Astrocyte (in vitro differentiated cells and primary cell): Measurements from ENCODE around the gene TMEM151A. TPM values are rescaled to one million over a fixed set of nuclear protein-coding genes. Genes with fewer than 3 reads are reported as not detected.
A peak's percentile ranks its signal among the peaks of the same experiment; 100 is the strongest.

Experiments used
- DNase-seq: peaks from one replicate; pipeline ENCODE4 v3.0.0-alpha.2; 2010; ENCODE audit warnings: low read depth
- FAIRE-seq: peaks from 2 replicates; lab custom pipeline; 2011; peaks lifted over from hg19 to GRCh38; lab: Jason Lieb, UNC
- H2AFZ ChIP-seq: 2 replicates; pipeline ENCODE4 v1.6.0; 2012; ENCODE audit warnings: low read depth, low read length, inconsistent platforms
- H3K27ac ChIP-seq: 2 replicates; pipeline ENCODE4 v1.5.1; 2011; ENCODE audit warnings: low read depth, low read length, inconsistent platforms
- H3K27me3 ChIP-seq: 2 replicates; pipeline ENCODE4 v1.6.0; 2011; ENCODE audit warnings: low read length, inconsistent platforms; ENCODE audit not compliant: insufficient read depth
- H3K36me3 ChIP-seq: 2 replicates; pipeline ENCODE4 v1.5.1; 2011; ENCODE audit warnings: low read length, inconsistent platforms; ENCODE audit not compliant: insufficient read depth
- H3K4me1 ChIP-seq: 2 replicates; pipeline ENCODE4 v1.5.1; 2011; ENCODE audit warnings: low read length, inconsistent platforms; ENCODE audit not compliant: insufficient read depth
- H3K4me2 ChIP-seq: 2 replicates; pipeline ENCODE4 v1.6.0; 2012; ENCODE audit warnings: low read length, inconsistent platforms
- H3K4me3 ChIP-seq: 2 replicates; pipeline ENCODE4 v1.5.1; 2011; ENCODE audit warnings: low read depth, mild to moderate bottlenecking, low read length, inconsistent platforms; ENCODE audit not compliant: insufficient read depth
- H3K79me2 ChIP-seq: 2 replicates; pipeline ENCODE4 v1.6.0; 2012; ENCODE audit warnings: mild to moderate bottlenecking, low read length, inconsistent platforms; ENCODE audit not compliant: insufficient read depth
- H3K9ac ChIP-seq: 2 replicates; pipeline ENCODE4 v1.6.0; 2012; ENCODE audit warnings: mild to moderate bottlenecking, low read length, inconsistent platforms
- H3K9me3 ChIP-seq: 2 replicates; pipeline ENCODE4 v1.5.1; 2012; ENCODE audit warnings: low read depth, mild to moderate bottlenecking, low read length, inconsistent platforms; ENCODE audit not compliant: insufficient read depth
- H4K20me1 ChIP-seq: 2 replicates; pipeline ENCODE4 v1.6.0; 2012; ENCODE audit warnings: low read length, inconsistent platforms; ENCODE audit not compliant: insufficient read depth
- H3K27ac Mint-ChIP-seq: one replicate; pipeline ENCODE4 v1.8.0; 2021; ENCODE audit warnings: mild to moderate bottlenecking, mixed read lengths; ENCODE audit not compliant: unreplicated experiment
- H3K27me3 Mint-ChIP-seq: one replicate; pipeline ENCODE4 v1.8.0; 2021; ENCODE audit warnings: low read depth, mixed read lengths; ENCODE audit not compliant: unreplicated experiment
- H3K36me3 Mint-ChIP-seq: one replicate; pipeline ENCODE4 v1.8.0; 2021; ENCODE audit warnings: low read depth, mixed read lengths; ENCODE audit not compliant: unreplicated experiment
- H3K4me1 Mint-ChIP-seq: one replicate; pipeline ENCODE4 v1.8.0; 2021; ENCODE audit warnings: low read depth, mixed read lengths; ENCODE audit not compliant: unreplicated experiment
- H3K4me3 Mint-ChIP-seq: one replicate; pipeline ENCODE4 v1.8.0; 2021; ENCODE audit warnings: mild to moderate bottlenecking, moderate library complexity, mixed read lengths; ENCODE audit not compliant: unreplicated experiment
- H3K9me3 Mint-ChIP-seq: one replicate; pipeline ENCODE4 v1.8.0; 2021; ENCODE audit warnings: mild to moderate bottlenecking, mixed read lengths; ENCODE audit not compliant: unreplicated experiment
- EZH2 ChIP-seq: IDR thresholded peaks from 2 replicates; pipeline ENCODE4 v1.6.1; 2012; ENCODE audit warnings: mild to moderate bottlenecking, low read length, inconsistent platforms; ENCODE audit not compliant: insufficient read depth
- total RNA-seq: library from RNA; stranded (reverse); gene quantifications from 2 replicates; pipeline ENCODE4 v1.2.1, GENCODE V29; 2021
- TF ChIP-seq, protein P1 (sequence below): IDR thresholded peaks from 2 replicates; pipeline ENCODE4 v1.5.1; 2011; ENCODE audit warnings: low read depth, mild to moderate bottlenecking, inconsistent platforms, low read length, moderate library complexity; ENCODE audit not compliant: insufficient read depth

Gene TMEM151A
- total RNA-seq, 1 donor from 2014 or later = 2.0 TPM

GRCh38 chr11:66264914-66265313 is 26.8 kb upstream of the TMEM151A start:
- H3K9me3 Mint-ChIP-seq = no peaks in the 10 kb centered on the region
- Histone ChIP-seq H3K27ac (no peak overlapping the region), H4K20me1 (peaks cover 47% of the 10 kb centered on the region), H3K4me2 (no peak overlapping the region), H2AFZ (no peak overlapping the region), H3K4me1 (peaks cover 20% of the 10 kb centered on the region), H3K9ac (no peak overlapping the region), H3K27me3 (no peaks in the 10 kb centered on the region), H3K36me3 (peaks cover 8% of the 10 kb centered on the region), H3K9me3 (no peaks in the 10 kb centered on the region), H3K79me2 (peaks cover 17% of the 10 kb centered on the region), H3K4me3 (no peak overlapping the region)
- DNase-seq = no peak
- H3K36me3 Mint-ChIP-seq = peaks cover 19% of the 10 kb centered on the region
- TF ChIP-seq, protein P1, sequence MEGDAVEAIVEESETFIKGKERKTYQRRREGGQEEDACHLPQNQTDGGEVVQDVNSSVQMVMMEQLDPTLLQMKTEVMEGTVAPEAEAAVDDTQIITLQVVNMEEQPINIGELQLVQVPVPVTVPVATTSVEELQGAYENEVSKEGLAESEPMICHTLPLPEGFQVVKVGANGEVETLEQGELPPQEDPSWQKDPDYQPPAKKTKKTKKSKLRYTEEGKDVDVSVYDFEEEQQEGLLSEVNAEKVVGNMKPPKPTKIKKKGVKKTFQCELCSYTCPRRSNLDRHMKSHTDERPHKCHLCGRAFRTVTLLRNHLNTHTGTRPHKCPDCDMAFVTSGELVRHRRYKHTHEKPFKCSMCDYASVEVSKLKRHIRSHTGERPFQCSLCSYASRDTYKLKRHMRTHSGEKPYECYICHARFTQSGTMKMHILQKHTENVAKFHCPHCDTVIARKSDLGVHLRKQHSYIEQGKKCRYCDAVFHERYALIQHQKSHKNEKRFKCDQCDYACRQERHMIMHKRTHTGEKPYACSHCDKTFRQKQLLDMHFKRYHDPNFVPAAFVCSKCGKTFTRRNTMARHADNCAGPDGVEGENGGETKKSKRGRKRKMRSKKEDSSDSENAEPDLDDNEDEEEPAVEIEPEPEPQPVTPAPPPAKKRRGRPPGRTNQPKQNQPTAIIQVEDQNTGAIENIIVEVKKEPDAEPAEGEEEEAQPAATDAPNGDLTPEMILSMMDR = no peak
- TF ChIP-seq EZH2 = no peak
- H3K4me1 Mint-ChIP-seq = peaks cover 7% of the 10 kb centered on the region
- no peak overlapping the region for H3K4me3 Mint-ChIP-seq
- FAIRE-seq = no peak
- H3K27me3 Mint-ChIP-seq = no peaks in the 10 kb centered on the region
- H3K27ac Mint-ChIP-seq = peak overlapping the region; percentile 41

DNA sequence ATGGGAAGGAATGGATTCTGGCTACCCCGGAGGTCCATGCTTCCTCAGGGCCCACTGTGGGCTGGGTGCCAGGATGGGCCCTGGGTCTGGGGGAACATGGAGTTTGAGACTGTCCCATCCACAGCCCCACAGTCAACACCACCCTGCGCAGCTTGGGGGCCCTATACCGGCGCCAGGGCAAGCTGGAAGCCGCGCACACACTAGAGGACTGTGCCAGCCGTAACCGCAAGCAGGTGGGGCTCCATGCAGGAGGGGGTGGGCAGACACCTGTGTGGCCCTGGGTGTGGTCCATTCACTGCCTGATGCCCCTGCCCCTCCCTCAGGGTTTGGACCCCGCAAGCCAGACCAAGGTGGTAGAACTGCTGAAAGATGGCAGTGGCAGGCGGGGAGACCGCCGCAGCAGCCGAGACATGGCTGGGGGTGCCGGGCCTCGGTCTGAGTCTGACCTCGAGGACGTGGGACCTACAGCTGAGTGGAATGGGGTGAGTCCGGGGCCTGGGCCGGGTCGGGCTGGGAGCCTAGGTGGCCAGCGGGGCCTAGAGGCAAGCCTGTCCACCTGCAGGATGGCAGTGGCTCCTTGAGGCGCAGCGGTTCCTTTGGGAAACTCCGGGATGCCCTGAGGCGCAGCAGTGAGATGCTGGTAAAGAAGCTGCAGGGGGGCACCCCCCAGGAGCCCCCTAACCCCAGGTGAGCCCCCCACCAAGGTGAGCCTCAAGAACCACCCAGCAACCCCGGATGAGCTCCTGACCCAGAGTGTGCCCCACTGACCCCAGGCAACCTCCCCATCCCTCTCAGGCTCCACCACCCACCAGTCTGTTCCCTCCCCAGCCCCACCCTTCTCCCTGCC is 25.9 kb upstream of the TMEM151A start:
- H3K27me3 ChIP-seq = no peaks in the 10 kb centered on the region
- H3K4me1 ChIP-seq = peaks cover 21% of the 10 kb centered on the region
- Mint-ChIP-seq H3K36me3 (peaks cover 18% of the 10 kb centered on the region), H3K27me3 (no peaks in the 10 kb centered on the region), H3K4me3 (no peak overlapping the region), H3K4me1 (peaks cover 7% of the 10 kb centered on the region), H3K27ac (no peak overlapping the region), H3K9me3 (no peaks in the 10 kb centered on the region)
- TF ChIP-seq EZH2 = no peak
- TF ChIP-seq, protein P1 = no peak
- H3K36me3 ChIP-seq = peaks cover 11% of the 10 kb centered on the region
- no peak overlapping the region for H2AFZ ChIP-seq
- DNase-seq (no peak), FAIRE-seq (no peak)
- H3K9me3 ChIP-seq = no peaks in the 10 kb centered on the region
- peaks cover 52% of the 10 kb centered on the region for H4K20me1 ChIP-seq
- no peak overlapping the region for H3K9ac ChIP-seq
- H3K4me3 ChIP-seq = no peak overlapping the region
- H3K4me2 ChIP-seq = no peak overlapping the region
- peaks cover 21% of the 10 kb centered on the region for H3K79me2 ChIP-seq
- H3K27ac ChIP-seq = no peak overlapping the region
